ENCODE data around the gene SMPDL3A. TPM values are rescaled to one million over a fixed set of nuclear protein-coding genes. Genes with fewer than 3 reads are reported as not detected.
A peak's percentile ranks its signal among the peaks of the same experiment; 100 is the strongest.

SMPDL3A gene
- total RNA-seq, 1 experiment from 2014 or later = 10.3 TPM

GRCh38 chr6:122810189-122810588 is 21.1 kb downstream of the SMPDL3A start:
- no peaks in the 10 kb centered on the region for H3K27me3 ChIP-seq (replicated peaks; ENCODE audit: insufficient read depth, low read depth, low read length, poor library complexity)
- ChIA-PET POLR2A (ENCODE audit: low non-redundant PET) (no interaction called here), CTCF (no interaction called here)
- peak overlapping the region; percentile 87 for H3K27ac ChIP-seq (ENCODE audit: low read depth, low read length, poor library complexity, severe bottlenecking)
- no peak for DNase-seq (ENCODE audit: low spot score)
- H3K4me3 ChIP-seq (ENCODE audit: low read depth, low read length, poor library complexity, severe bottlenecking) = no peak overlapping the region
- BruUV-seq (replicated peaks) = no TSS peak
- peaks cover 5% of the 10 kb centered on the region for H3K9me3 ChIP-seq (ENCODE audit: low read depth, low read length, poor library complexity, severe bottlenecking)
- TF ChIP-seq, protein P1, sequence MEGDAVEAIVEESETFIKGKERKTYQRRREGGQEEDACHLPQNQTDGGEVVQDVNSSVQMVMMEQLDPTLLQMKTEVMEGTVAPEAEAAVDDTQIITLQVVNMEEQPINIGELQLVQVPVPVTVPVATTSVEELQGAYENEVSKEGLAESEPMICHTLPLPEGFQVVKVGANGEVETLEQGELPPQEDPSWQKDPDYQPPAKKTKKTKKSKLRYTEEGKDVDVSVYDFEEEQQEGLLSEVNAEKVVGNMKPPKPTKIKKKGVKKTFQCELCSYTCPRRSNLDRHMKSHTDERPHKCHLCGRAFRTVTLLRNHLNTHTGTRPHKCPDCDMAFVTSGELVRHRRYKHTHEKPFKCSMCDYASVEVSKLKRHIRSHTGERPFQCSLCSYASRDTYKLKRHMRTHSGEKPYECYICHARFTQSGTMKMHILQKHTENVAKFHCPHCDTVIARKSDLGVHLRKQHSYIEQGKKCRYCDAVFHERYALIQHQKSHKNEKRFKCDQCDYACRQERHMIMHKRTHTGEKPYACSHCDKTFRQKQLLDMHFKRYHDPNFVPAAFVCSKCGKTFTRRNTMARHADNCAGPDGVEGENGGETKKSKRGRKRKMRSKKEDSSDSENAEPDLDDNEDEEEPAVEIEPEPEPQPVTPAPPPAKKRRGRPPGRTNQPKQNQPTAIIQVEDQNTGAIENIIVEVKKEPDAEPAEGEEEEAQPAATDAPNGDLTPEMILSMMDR (conservative IDR thresholded peaks at IDR 0.05; ENCODE audit: low read depth, low read length) = no peak
- TF ChIP-seq EZH2 (IDR thresholded peaks at IDR 0.05; ENCODE audit: borderline replicate concordance, low read depth, low read length, poor library complexity, severe bottlenecking) = no peak
- peaks cover 3% of the 10 kb centered on the region for H3K36me3 ChIP-seq (ENCODE audit: insufficient read depth, low read length, poor library complexity, severe bottlenecking)
- intact Hi-C loops (cut with micrococcal nuclease; ENCODE audit: unreplicated experiment) = no loop called here
- peaks cover 40% of the 10 kb centered on the region for H3K4me1 ChIP-seq (ENCODE audit: insufficient read depth, low read length, poor library complexity, severe bottlenecking)

GRCh38 chr6:122817358-122817757 is 28.3 kb downstream of the SMPDL3A start:
- TF ChIP-seq, protein P1 (conservative IDR thresholded peaks at IDR 0.05; ENCODE audit: low read depth, low read length) = no peak
- no peak for TF ChIP-seq EZH2 (IDR thresholded peaks at IDR 0.05; ENCODE audit: borderline replicate concordance, low read depth, low read length, poor library complexity, severe bottlenecking)
- H3K4me1 ChIP-seq (ENCODE audit: insufficient read depth, low read length, poor library complexity, severe bottlenecking) = no peaks in the 10 kb centered on the region
- intact Hi-C loops (cut with micrococcal nuclease; ENCODE audit: unreplicated experiment) = no loop called here
- no peak overlapping the region for H3K4me3 ChIP-seq (ENCODE audit: low read depth, low read length, poor library complexity, severe bottlenecking)
- ChIA-PET CTCF (no interaction called here), POLR2A (ENCODE audit: low non-redundant PET) (no interaction called here)
- H3K27ac ChIP-seq (ENCODE audit: low read depth, low read length, poor library complexity, severe bottlenecking) = no peak overlapping the region
- no peaks in the 10 kb centered on the region for H3K36me3 ChIP-seq (ENCODE audit: insufficient read depth, low read length, poor library complexity, severe bottlenecking)
- no TSS peak for BruUV-seq (replicated peaks)
- no peak for DNase-seq (ENCODE audit: low spot score)
- peaks cover 5% of the 10 kb centered on the region for H3K9me3 ChIP-seq (ENCODE audit: low read depth, low read length, poor library complexity, severe bottlenecking)
- no peaks in the 10 kb centered on the region for H3K27me3 ChIP-seq (replicated peaks; ENCODE audit: insufficient read depth, low read depth, low read length, poor library complexity)

- ChIA-PET CTCF (no interaction called here), POLR2A (ENCODE audit: low non-redundant PET) (no interaction called here)
- no peak for DNase-seq (ENCODE audit: low spot score)
- no peaks in the 10 kb centered on the region for H3K4me1 ChIP-seq (ENCODE audit: insufficient read depth, low read length, poor library complexity, severe bottlenecking)
- no peak overlapping the region for H3K4me3 ChIP-seq (ENCODE audit: low read depth, low read length, poor library complexity, severe bottlenecking)
- TF ChIP-seq EZH2 (IDR thresholded peaks at IDR 0.05; ENCODE audit: borderline replicate concordance, low read depth, low read length, poor library complexity, severe bottlenecking) = no peak
- TF ChIP-seq, protein P1 (conservative IDR thresholded peaks at IDR 0.05; ENCODE audit: low read depth, low read length) = no peak
- H3K27me3 ChIP-seq (replicated peaks; ENCODE audit: insufficient read depth, low read depth, low read length, poor library complexity) = no peaks in the 10 kb centered on the region
- intact Hi-C loops (cut with micrococcal nuclease; ENCODE audit: unreplicated experiment) = no loop called here
- H3K9me3 ChIP-seq (ENCODE audit: low read depth, low read length, poor library complexity, severe bottlenecking) = peaks cover 5% of the 10 kb centered on the region
- no peak overlapping the region for H3K27ac ChIP-seq (ENCODE audit: low read depth, low read length, poor library complexity, severe bottlenecking)
- BruUV-seq (replicated peaks) = no TSS peak
- H3K36me3 ChIP-seq (ENCODE audit: insufficient read depth, low read length, poor library complexity, severe bottlenecking) = no peaks in the 10 kb centered on the region
Observed at GRCh38 chr6:122817766-122818165, 28.7 kb downstream of the SMPDL3A start.
